Ascending aorta (tissue), 2 donors: Measurements from ENCODE around the gene CCS. TPM values are rescaled to one million over a fixed set of nuclear protein-coding genes. Genes with fewer than 3 reads are reported as not detected.

Source experiments
- DNase-seq, 2 donors: peaks; one replicate each; pipeline ENCODE4 v3.0.0-alpha.2; 2019; ENCODE audit warnings: low spot score in 2 of 2
- H3K27ac ChIP-seq, 2 donors: fragments of 200-600 bp; sonication (generic); one replicate each; pipeline ENCODE4 v1.5.1; 2016 to 2017; ENCODE audit warnings: mild to moderate bottlenecking in 1 of 2
- H3K27me3 ChIP-seq: fragments of 200-600 bp; sonication (generic); one replicate; pipeline ENCODE4 v1.5.1; 2017
- H3K36me3 ChIP-seq, 2 donors: fragments of 200-600 bp; sonication (generic); one replicate each; pipeline ENCODE4 v1.5.1; 2016
- H3K4me1 ChIP-seq, 2 donors: fragments of 200-600 bp; sonication (generic); one replicate each; pipeline ENCODE4 v1.5.1; 2016 to 2017; ENCODE audit warnings: mild to moderate bottlenecking in 1 of 2
- H3K4me3 ChIP-seq, 2 donors: fragments of 200-600 bp; sonication (generic); one replicate each; pipeline ENCODE4 v1.5.1; 2016 to 2017; ENCODE audit warnings: mild to moderate bottlenecking in 1 of 2
- H3K9me3 ChIP-seq, 2 donors: fragments of 200-600 bp; sonication (generic); one replicate each; pipeline ENCODE4 v1.5.1; 2016
- intact Hi-C: fragments of 100-400 bp; cut with DNase I; formaldehyde crosslinking; loops from one replicate; pipeline ENCODE4 v1.15.1; 2023
- total RNA-seq: library from RNA; depleted of rRNA; stranded (reverse); fragments of >200 nt; gene quantifications from one replicate; pipeline ENCODE4 v1.1.0, GENCODE V29; 2016
- TF ChIP-seq, protein P1 (sequence below), 3 experiments: fragments of 200-600 bp in 2 of 3; fragments of 450-650 bp in 1 of 3; sonication (generic) in 2 of 3; IDR thresholded peaks; one replicate each; pipeline ENCODE4 v1.5.1; 2016 to 2019; ENCODE audit warnings: antibody characterized with exemption in 3 of 3, mild to moderate bottlenecking in 1 of 3, moderate library complexity in 1 of 3

Gene CCS
- total RNA-seq, 1 donor from 2014 or later: 50.4 TPM

DNA sequence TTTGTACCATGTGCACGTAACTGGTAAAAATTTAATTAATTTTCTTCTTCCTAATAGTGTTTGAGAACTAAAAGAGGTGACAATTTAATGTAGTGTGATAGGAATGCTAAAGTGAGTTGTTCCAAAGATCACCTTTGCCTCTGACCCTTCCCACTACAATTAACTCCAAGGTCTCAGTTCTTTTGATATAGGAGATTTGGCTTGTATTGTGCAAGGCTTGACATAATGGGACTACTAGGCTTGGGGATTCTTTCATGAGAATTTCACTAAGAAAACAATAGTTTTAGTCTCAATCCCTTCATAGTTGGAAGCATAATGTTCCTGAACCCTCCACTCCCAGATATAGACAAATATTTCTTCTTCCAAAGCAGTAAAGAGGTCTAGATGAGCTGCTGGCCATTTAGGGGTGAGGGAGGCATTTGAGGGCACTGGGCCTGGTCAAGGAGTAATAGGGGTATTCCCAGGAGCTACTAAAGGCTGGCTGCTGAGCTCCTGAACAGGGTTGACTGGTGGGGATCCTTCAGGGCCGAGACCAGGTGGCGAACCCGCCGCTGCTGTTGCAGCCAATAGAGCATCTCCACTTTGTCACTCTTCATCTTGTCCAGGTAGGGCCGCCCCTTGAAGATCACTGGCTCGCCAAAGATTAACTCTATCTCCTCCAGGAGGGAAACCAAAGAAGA, 2.8 kb upstream of the CCS start:
- DNase-seq: no peak
- no peaks in the 10 kb centered on the region for H3K27me3 ChIP-seq
- no peak overlapping the region for H3K27ac ChIP-seq
- intact Hi-C loops: no loop called here
- H3K9me3 ChIP-seq: no peaks in the 10 kb centered on the region
- H3K36me3 ChIP-seq: no peaks in the 10 kb centered on the region
- H3K4me3 ChIP-seq: no peak overlapping the region
- TF ChIP-seq, protein P1, sequence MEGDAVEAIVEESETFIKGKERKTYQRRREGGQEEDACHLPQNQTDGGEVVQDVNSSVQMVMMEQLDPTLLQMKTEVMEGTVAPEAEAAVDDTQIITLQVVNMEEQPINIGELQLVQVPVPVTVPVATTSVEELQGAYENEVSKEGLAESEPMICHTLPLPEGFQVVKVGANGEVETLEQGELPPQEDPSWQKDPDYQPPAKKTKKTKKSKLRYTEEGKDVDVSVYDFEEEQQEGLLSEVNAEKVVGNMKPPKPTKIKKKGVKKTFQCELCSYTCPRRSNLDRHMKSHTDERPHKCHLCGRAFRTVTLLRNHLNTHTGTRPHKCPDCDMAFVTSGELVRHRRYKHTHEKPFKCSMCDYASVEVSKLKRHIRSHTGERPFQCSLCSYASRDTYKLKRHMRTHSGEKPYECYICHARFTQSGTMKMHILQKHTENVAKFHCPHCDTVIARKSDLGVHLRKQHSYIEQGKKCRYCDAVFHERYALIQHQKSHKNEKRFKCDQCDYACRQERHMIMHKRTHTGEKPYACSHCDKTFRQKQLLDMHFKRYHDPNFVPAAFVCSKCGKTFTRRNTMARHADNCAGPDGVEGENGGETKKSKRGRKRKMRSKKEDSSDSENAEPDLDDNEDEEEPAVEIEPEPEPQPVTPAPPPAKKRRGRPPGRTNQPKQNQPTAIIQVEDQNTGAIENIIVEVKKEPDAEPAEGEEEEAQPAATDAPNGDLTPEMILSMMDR (IDR thresholded peaks at IDR 0.05): no peak
- peaks cover 5 to 14% of the 10 kb centered on the region in 2 donors for H3K4me1 ChIP-seq

DNA sequence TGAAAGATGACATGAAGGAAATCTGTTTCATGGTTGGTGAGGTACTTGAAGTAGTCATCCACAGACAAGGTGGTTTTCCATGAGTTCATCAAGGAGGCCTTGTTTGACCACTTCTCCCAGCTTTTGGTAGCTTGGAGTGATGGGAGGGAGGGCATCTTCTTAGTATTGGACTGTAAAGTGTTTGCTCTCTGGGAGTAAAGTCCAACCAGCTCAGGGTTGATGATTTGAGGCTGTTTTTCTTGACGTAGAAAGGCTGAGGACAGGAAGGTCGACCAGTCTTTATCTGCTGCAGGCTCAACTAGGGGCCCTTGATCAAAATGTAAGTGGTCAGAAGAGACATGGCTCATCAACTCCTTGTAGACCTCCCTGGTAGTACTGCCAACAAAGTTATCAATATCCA, 1.8 kb upstream of the CCS start:
- Histone ChIP-seq H3K27me3 (no peaks in the 10 kb centered on the region), H3K4me1 (peaks cover 5 to 22% of the 10 kb centered on the region in 2 donors), H3K27ac (no peak overlapping the region), H3K9me3 (no peaks in the 10 kb centered on the region), H3K4me3 (no peak overlapping the region), H3K36me3 (no peaks in the 10 kb centered on the region)
- TF ChIP-seq, protein P1 (IDR thresholded peaks at IDR 0.05): no peak
- intact Hi-C loops: no loop called here
- DNase-seq: no peak

DNA sequence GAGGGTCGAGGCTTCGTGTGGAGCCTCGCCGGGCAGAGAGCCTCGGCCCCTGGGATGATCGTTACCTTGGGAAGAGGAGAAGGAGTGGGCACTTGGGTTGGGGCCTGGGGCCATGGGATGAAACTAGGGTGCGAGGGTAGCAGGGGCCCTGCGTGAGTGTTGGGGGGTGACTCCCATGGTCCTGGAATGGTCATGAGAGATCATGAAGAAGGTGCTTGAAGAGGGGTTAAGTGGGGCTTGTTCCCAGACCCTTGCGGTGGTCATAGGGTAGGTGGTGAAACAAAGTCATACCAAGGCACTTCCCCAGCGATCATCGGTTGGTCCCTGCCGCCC, 284 bp downstream of the CCS start:
- Histone ChIP-seq H3K4me1 (peaks cover 5 to 22% of the 10 kb centered on the region in 2 donors), H3K4me3 (peak overlapping the region; percentile 70 to 82), H3K9me3 (no peaks in the 10 kb centered on the region), H3K27ac (peak overlapping the region; percentile 66 to 69), H3K36me3 (no peaks in the 10 kb centered on the region), H3K27me3 (no peaks in the 10 kb centered on the region)
- TF ChIP-seq, protein P1 (IDR thresholded peaks at IDR 0.05): no peak
- intact Hi-C loops: loop anchor here (1.0 kb wide), 3 partner anchors 23 to 84 kb away; partner anchors contain the start of genes RBM14, RBM4 and RBM4B
- DNase-seq: no peak

DNA sequence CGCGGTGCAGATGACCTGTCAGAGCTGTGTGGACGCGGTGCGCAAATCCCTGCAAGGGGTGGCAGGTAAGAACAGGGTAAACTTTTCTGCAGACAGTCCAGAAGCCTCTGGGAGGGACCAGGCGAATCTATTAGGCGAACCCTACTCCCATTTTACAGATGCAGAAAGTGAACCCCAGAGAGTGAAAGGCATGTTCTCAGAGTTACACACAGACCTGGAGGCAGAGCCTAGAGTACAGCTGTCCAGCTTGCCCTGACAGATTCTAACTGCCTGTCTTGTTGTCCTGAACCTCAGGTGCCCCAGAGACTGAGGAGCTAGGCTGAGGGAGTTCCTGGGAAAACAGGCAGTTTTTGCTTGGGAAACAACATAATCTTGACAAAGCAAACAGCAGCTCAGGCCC, 665 bp downstream of the CCS start:
- Histone ChIP-seq H3K4me3 (peak overlapping the region; percentile 70 to 82), H3K27ac (peak overlapping the region in 1 of 2 donors; percentile 66), H3K9me3 (no peaks in the 10 kb centered on the region), H3K36me3 (no peaks in the 10 kb centered on the region), H3K4me1 (peaks cover 5 to 22% of the 10 kb centered on the region in 2 donors), H3K27me3 (no peaks in the 10 kb centered on the region)
- no peak for DNase-seq
- TF ChIP-seq, protein P1 (IDR thresholded peaks at IDR 0.05): no peak
- intact Hi-C loops: loop anchor here (1.0 kb wide), 3 partner anchors 23 to 84 kb away; partner anchors contain the start of genes RBM14, RBM4 and RBM4B

DNA sequence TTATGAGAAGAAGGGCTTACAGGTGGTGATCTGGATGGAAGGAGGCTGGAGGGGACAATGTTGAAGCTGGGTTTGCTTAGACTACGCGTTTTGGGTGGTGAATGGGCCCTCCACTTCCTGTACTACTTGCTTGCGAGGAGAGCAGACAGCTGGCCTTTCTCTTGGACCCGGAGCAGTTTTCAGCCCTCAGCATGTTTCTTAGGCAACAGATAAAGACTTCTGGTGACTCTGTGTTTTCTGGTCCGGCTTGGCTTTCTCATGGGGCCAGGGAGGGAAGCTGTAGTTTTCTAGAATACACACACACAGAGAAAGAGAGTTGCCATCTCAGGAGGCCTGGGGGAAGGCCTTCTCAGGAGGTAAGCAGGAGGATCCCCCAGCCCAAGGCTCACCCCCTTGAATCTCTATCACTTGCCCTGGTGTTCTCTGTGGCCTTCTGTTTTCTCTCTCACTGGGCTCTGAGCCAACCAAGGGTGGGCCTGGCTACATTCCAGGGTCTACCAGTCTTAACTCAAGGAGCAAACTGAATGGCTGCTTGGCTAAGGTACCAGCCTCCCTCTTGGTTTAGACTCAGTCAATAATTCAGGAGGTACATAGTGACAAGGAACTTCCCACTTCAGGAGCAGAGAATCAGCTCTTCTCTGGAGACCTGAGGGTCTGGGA, 2.4 kb downstream of the CCS start:
- intact Hi-C loops: no loop called here
- peaks cover 5 to 22% of the 10 kb centered on the region in 2 donors for H3K4me1 ChIP-seq
- DNase-seq: peak in 1 of 2 donors; percentile 67
- H3K27ac ChIP-seq: peak overlapping the region; percentile 39 to 42
- H3K9me3 ChIP-seq: no peaks in the 10 kb centered on the region
- TF ChIP-seq, protein P1 (IDR thresholded peaks at IDR 0.05): no peak
- H3K4me3 ChIP-seq: no peak overlapping the region
- peaks cover 5 to 12% of the 10 kb centered on the region in 2 donors for H3K36me3 ChIP-seq
- H3K27me3 ChIP-seq: no peaks in the 10 kb centered on the region
